ENCODE measurements around the gene CHAD. TPM values are rescaled to one million over a fixed set of nuclear protein-coding genes. Genes with fewer than 3 reads are reported as not detected.

The CHAD gene
- polyA plus RNA-seq, 1 donor from 2014 or later, result not detected

DNA sequence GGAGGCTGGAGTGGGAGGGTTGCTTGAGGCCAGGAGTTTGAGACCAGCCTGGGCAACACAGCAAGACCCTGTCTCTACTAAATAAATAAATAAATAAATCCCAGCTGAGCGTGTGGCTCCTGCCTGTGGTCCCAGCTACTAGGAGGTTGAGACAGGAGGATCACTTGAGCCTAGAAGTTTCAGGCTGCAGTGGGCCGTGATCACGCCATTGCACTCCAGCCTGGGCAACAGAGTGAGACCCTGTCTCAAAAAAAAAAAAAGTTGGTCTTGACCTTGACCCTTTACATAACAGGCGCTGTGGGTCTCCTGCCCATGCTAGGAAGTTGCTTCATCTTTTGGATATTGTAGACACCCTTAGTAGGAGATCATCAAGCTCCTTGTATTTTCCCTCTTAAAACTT lies 31.3 kb downstream of the CHAD start:
- H3K9me2 ChIP-seq (ENCODE audit: insufficient read depth, low read length), result no peaks in the 10 kb centered on the region
- no peaks in the 10 kb centered on the region for H4K20me1 ChIP-seq (ENCODE audit: insufficient read depth)
- H3K27ac ChIP-seq (ENCODE audit: low read length), result no peak overlapping the region
- H2AFZ ChIP-seq (ENCODE audit: low read depth, low read length), result no peak overlapping the region
- H3F3A ChIP-seq (ENCODE audit: insufficient read depth, low read length, poor library complexity, severe bottlenecking), result no peaks in the 10 kb centered on the region
- no peaks in the 10 kb centered on the region for H3K27me3 ChIP-seq (ENCODE audit: insufficient read depth, low read depth, low read length)
- no peak overlapping the region for H3K4me3 ChIP-seq (ENCODE audit: low read length)
- H3K9ac ChIP-seq (ENCODE audit: low read length), result no peak overlapping the region
- no peaks in the 10 kb centered on the region for H3K9me3 ChIP-seq (ENCODE audit: low read length)
- no peak for TF ChIP-seq TAF1 (IDR thresholded peaks at IDR 0.05; ENCODE audit: low read depth)
- TF ChIP-seq EZH2 (IDR thresholded peaks at IDR 0.05; ENCODE audit: borderline replicate concordance, insufficient read depth, low read length, poor library complexity, severe bottlenecking), result no peak
- TF ChIP-seq, protein P1, sequence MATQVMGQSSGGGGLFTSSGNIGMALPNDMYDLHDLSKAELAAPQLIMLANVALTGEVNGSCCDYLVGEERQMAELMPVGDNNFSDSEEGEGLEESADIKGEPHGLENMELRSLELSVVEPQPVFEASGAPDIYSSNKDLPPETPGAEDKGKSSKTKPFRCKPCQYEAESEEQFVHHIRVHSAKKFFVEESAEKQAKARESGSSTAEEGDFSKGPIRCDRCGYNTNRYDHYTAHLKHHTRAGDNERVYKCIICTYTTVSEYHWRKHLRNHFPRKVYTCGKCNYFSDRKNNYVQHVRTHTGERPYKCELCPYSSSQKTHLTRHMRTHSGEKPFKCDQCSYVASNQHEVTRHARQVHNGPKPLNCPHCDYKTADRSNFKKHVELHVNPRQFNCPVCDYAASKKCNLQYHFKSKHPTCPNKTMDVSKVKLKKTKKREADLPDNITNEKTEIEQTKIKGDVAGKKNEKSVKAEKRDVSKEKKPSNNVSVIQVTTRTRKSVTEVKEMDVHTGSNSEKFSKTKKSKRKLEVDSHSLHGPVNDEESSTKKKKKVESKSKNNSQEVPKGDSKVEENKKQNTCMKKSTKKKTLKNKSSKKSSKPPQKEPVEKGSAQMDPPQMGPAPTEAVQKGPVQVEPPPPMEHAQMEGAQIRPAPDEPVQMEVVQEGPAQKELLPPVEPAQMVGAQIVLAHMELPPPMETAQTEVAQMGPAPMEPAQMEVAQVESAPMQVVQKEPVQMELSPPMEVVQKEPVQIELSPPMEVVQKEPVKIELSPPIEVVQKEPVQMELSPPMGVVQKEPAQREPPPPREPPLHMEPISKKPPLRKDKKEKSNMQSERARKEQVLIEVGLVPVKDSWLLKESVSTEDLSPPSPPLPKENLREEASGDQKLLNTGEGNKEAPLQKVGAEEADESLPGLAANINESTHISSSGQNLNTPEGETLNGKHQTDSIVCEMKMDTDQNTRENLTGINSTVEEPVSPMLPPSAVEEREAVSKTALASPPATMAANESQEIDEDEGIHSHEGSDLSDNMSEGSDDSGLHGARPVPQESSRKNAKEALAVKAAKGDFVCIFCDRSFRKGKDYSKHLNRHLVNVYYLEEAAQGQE (IDR thresholded peaks at IDR 0.05; ENCODE audit: borderline replicate concordance), result no peak
- TF ChIP-seq POLR2AphosphoS5 (IDR thresholded peaks at IDR 0.05), result no peak
- no peak for TF ChIP-seq MXI1 (conservative IDR thresholded peaks at IDR 0.05; ENCODE audit: poor library complexity, severe bottlenecking)
- no peak for TF ChIP-seq SMC3 (conservative IDR thresholded peaks at IDR 0.05; ENCODE audit: poor library complexity)
- TF ChIP-seq EP300 (conservative IDR thresholded peaks at IDR 0.05; ENCODE audit: poor library complexity, severe bottlenecking), result no peak
- TF ChIP-seq, protein P2, sequence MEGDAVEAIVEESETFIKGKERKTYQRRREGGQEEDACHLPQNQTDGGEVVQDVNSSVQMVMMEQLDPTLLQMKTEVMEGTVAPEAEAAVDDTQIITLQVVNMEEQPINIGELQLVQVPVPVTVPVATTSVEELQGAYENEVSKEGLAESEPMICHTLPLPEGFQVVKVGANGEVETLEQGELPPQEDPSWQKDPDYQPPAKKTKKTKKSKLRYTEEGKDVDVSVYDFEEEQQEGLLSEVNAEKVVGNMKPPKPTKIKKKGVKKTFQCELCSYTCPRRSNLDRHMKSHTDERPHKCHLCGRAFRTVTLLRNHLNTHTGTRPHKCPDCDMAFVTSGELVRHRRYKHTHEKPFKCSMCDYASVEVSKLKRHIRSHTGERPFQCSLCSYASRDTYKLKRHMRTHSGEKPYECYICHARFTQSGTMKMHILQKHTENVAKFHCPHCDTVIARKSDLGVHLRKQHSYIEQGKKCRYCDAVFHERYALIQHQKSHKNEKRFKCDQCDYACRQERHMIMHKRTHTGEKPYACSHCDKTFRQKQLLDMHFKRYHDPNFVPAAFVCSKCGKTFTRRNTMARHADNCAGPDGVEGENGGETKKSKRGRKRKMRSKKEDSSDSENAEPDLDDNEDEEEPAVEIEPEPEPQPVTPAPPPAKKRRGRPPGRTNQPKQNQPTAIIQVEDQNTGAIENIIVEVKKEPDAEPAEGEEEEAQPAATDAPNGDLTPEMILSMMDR (IDR thresholded peaks at IDR 0.05; ENCODE audit: poor library complexity, severe bottlenecking), result no peak
- TF ChIP-seq RAD21 (conservative IDR thresholded peaks at IDR 0.05), result no peak
- no peak overlapping the region for H3K4me2 ChIP-seq (ENCODE audit: low read length)
- H3K79me2 ChIP-seq (replicated peaks; ENCODE audit: insufficient read depth, low read length), result no peaks in the 10 kb centered on the region
- H3K36me3 ChIP-seq (ENCODE audit: insufficient read depth, low read length), result no peaks in the 10 kb centered on the region

DNA sequence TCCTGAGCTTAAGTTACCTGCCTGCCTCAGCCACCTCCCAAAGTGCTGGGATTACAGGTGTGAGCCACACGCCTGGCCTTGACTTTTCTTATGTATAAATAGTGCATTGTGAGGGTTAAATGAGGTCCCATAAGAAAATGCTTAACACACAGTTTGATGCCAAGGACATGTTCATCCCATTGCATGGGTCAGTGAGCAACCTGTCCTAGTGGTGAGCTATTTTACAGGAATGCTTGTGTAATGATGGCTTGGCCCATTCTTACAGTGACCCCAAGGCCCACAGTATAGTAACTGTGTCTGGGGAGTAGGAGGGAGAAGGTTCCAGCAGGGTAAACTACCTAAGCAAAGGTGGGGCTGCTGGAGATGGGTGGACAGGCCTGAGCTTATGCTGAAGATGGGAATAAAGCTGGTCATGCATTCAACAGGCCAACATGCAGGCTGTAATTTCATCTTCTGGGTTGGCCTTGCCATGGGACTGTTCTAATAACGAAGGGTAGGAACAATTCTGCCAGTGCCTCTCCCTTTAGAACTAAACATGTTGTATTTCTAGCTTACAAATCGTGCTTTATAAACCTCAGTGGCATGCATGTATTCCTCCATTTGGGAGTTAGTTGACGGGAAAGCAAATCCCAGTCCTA lies 36.4 kb downstream of the CHAD start:
- Histone ChIP-seq H3K4me3 (ENCODE audit: low read length) (no peak overlapping the region), H3K9me3 (ENCODE audit: low read length) (no peaks in the 10 kb centered on the region), H3K9ac (ENCODE audit: low read length) (no peak overlapping the region), H3K9me2 (ENCODE audit: insufficient read depth, low read length) (no peaks in the 10 kb centered on the region), H3K79me2 (replicated peaks; ENCODE audit: insufficient read depth, low read length) (no peaks in the 10 kb centered on the region), H3K27me3 (ENCODE audit: insufficient read depth, low read depth, low read length) (no peaks in the 10 kb centered on the region), H3K27ac (ENCODE audit: low read length) (no peak overlapping the region), H2AFZ (ENCODE audit: low read depth, low read length) (no peak overlapping the region), H3K36me3 (ENCODE audit: insufficient read depth, low read length) (no peaks in the 10 kb centered on the region), H4K20me1 (ENCODE audit: insufficient read depth) (no peaks in the 10 kb centered on the region), H3K4me2 (ENCODE audit: low read length) (no peak overlapping the region), H3F3A (ENCODE audit: insufficient read depth, low read length, poor library complexity, severe bottlenecking) (no peaks in the 10 kb centered on the region)
- TF ChIP-seq, protein P2 (IDR thresholded peaks at IDR 0.05; ENCODE audit: poor library complexity, severe bottlenecking), result no peak
- TF ChIP-seq MXI1 (conservative IDR thresholded peaks at IDR 0.05; ENCODE audit: poor library complexity, severe bottlenecking), result no peak
- no peak for TF ChIP-seq EZH2 (IDR thresholded peaks at IDR 0.05; ENCODE audit: borderline replicate concordance, insufficient read depth, low read length, poor library complexity, severe bottlenecking)
- no peak for TF ChIP-seq RAD21 (conservative IDR thresholded peaks at IDR 0.05)
- TF ChIP-seq TAF1 (IDR thresholded peaks at IDR 0.05; ENCODE audit: low read depth), result no peak
- no peak for TF ChIP-seq EP300 (conservative IDR thresholded peaks at IDR 0.05; ENCODE audit: poor library complexity, severe bottlenecking)
- no peak for TF ChIP-seq POLR2AphosphoS5 (IDR thresholded peaks at IDR 0.05)
- no peak for TF ChIP-seq SMC3 (conservative IDR thresholded peaks at IDR 0.05; ENCODE audit: poor library complexity)
- TF ChIP-seq, protein P1 (IDR thresholded peaks at IDR 0.05; ENCODE audit: borderline replicate concordance), result no peak

All from neural cell (in vitro differentiated cells).